Prostate gland (tissue), 2 donors: ENCODE measurements around the gene DOP1A.

Experiments used
- CTCF ChIP-seq, 4 experiments: fragments of 200-600 bp in 2 of 4; fragments of 450-650 bp in 2 of 4; sonication (generic) in 2 of 4; IDR thresholded peaks; 1 replicate in 3 of 4; 2 replicates in 1 of 4; pipeline ENCODE4 v1.5.1; 2016 to 2019; ENCODE audit warnings: antibody characterized with exemption in 4 of 4, mild to moderate bottlenecking in 2 of 4, moderate library complexity in 2 of 4
- POLR2A ChIP-seq: fragments of 450-650 bp; IDR thresholded peaks from one replicate; pipeline ENCODE4 v1.6.1; 2016; ENCODE audit warnings: antibody characterized with exemption, mild to moderate bottlenecking

DNA sequence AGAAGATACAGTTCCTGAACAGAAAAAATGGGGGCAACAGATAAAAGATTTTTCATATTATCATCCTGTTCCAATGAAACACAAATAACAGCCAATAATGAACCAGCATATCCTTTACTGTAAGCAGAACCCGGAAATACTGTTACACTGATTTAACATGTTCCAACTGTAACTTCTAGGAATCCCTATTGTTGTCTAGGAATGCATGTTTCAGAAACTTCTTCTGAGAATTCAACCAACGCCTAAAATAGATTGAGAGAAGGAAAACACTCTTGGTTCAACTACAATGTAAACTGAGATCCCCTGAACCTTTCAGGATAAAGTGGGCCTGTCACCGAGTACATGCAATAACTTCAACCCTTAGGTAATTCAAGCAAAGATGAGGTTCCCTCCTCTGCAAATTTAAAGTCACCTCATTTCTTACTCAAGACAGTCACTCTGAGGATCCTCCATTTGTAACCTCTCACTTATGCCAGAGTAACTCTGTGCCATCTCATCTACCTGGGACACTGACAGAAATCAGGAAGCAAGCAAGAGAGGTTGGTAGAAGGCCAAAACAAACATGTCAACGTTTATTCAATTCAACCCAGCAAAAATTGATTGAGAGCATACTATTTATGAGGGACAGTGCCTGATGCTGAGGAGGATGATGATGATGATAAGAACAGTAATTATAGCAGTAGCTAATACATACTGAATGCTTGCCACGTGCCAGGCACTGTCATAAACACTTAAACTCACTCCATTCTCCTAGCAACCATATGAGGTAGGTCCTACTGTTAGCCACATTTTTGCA lies 15.9 kb upstream of the DOP1A start:
- TF ChIP-seq CTCF (IDR thresholded peaks at IDR 0.05) (no peak), POLR2A (no peak)
